Spleen (tissue), 11 donors: ENCODE data around the gene KIF5C. TPM values are rescaled to one million over a fixed set of nuclear protein-coding genes. Genes with fewer than 3 reads are reported as not detected.
"Not testable (repeated sequence)": the region's sequence is repeated elsewhere in the genome, so short reads cannot be mapped to it uniquely, and the experiment has no call there.

Experiments
- DNase-seq: peaks from one replicate; pipeline ENCODE4 v3.0.0-alpha.2; 2020
- H3K27ac ChIP-seq, 8 donors: fragments of 200-600 bp; sonication (generic) in 7 of 8; 1 replicate in 4 of 8; 2 replicates in 4 of 8; pipeline versions ENCODE4 v1.5.0 to v1.8.0; 2016 to 2021; ENCODE audit warnings: inconsistent platforms in 4 of 8, mild to moderate bottlenecking in 4 of 8, moderate library complexity in 1 of 8
- H3K27me3 ChIP-seq, 7 donors: fragments of 200-600 bp; sonication (generic) in 6 of 7; replicated peaks in 1 of 7; 1 replicate in 4 of 7; 2 replicates in 3 of 7; pipeline versions ENCODE4 v1.5.0 to v1.8.0; 2016 to 2021; ENCODE audit warnings: inconsistent platforms in 3 of 7, mild to moderate bottlenecking in 1 of 7
- H3K36me3 ChIP-seq, 6 donors: fragments of 200-600 bp; sonication (generic) in 5 of 6; 1 replicate in 4 of 6; 2 replicates in 2 of 6; pipeline versions ENCODE4 v1.5.0 to v1.8.0; 2016 to 2021; ENCODE audit warnings: inconsistent platforms in 2 of 6
- H3K4me1 ChIP-seq, 6 donors: fragments of 200-600 bp; sonication (generic) in 5 of 6; 1 replicate in 3 of 6; 2 replicates in 3 of 6; pipeline versions ENCODE4 v1.5.0 to v1.8.0; 2016 to 2021; ENCODE audit warnings: inconsistent platforms in 3 of 6
- H3K4me3 ChIP-seq, 8 donors: fragments of 200-600 bp; sonication (generic) in 7 of 8; 1 replicate in 4 of 8; 2 replicates in 4 of 8; pipeline versions ENCODE4 v1.5.0 to v1.8.0; 2016 to 2021; ENCODE audit warnings: inconsistent platforms in 4 of 8, mild to moderate bottlenecking in 4 of 8, moderate library complexity in 2 of 8
- H3K9me3 ChIP-seq, 8 donors: fragments of 200-600 bp; sonication (generic) in 7 of 8; 1 replicate in 4 of 8; 2 replicates in 4 of 8; pipeline versions ENCODE4 v1.5.0 to v1.8.0; 2016 to 2021; ENCODE audit warnings: inconsistent platforms in 4 of 8
- POLR2A ChIP-seq, 3 donors: fragments of 450-650 bp; IDR thresholded peaks; one replicate each; pipeline ENCODE4 v1.5.1; 2017; ENCODE audit warnings: antibody characterized with exemption in 3 of 3, mild to moderate bottlenecking in 1 of 3
- POLR2AphosphoS5 ChIP-seq, 3 donors: sonication (generic); formaldehyde crosslinking; IDR thresholded peaks; one replicate each; pipeline ENCODE4 v1.5.1; 2017; ENCODE audit warnings: antibody characterized with exemption in 3 of 3
- WGBS, 5 donors: extraction: QIAGEN DNeasy Blood & Tissue Kit in 3 of 5; methylation state at CpG; one replicate each; pipeline versions ENCODE4 v1.1.5 to v1.1.7; 2013 to 2018; 5-methylcytosine and 5-hydroxymethylcytosine counted together
- intact Hi-C: fragments of 100-400 bp; cut with DNase I; formaldehyde crosslinking; loops from one replicate; pipeline ENCODE4 v1.15.0; 2023; ENCODE audit warnings: low total_unique reads
- polyA plus RNA-seq, 3 donors: library from polyadenylated mRNA; stranded (reverse); fragments of 200-250 nt; gene quantifications; one replicate each; pipeline ENCODE4 v1.2.1, GENCODE V29; 2013
- total RNA-seq, 7 donors: library from RNA; depleted of rRNA in 3 of 7; stranded (reverse); fragments of >200 nt in 3 of 7; fragmentation: NEBNext Ultra II Directional in 4 of 7; extraction: Animal tissue kit (Norgen Biotek cat#: 25700) in 4 of 7; gene quantifications; one replicate each; pipeline versions ENCODE4 v1.1.0 to v1.2.1, GENCODE V29; 2016 to 2021
- TF ChIP-seq, protein P1 (sequence below), 11 experiments: fragments of 200-600 bp in 7 of 11; fragments of 450-650 bp in 4 of 11; sonication (generic) in 4 of 11; IDR thresholded peaks in 8 of 11; conservative IDR thresholded peaks in 3 of 11; 1 replicate in 7 of 11; 2 replicates in 4 of 11; pipeline versions ENCODE4 v1.4.0 to v1.8.0; 2016 to 2021; ENCODE audit warnings: antibody characterized with exemption in 11 of 11, inconsistent platforms in 4 of 11, mild to moderate bottlenecking in 1 of 11
- donor health status: healthy with polysubstance abuse.
- donor health status: DM: no; HTN: no; CAD: no; lungs with moderate emphysema.
- donor health status: DM: no; HTN: no; CAD: no.
- donor health status: Bipolar disorder and iron deficiency.
- donor health status: healthy.
- donor health status: DM: no; HTN: no; CAD: no.
- donor health status: DM: yes; HTN: yes; CAD: no.

Gene KIF5C
- total and polyA plus RNA-seq, 10 donors = 0.61 to 8.3 (median 4.3) TPM

DNA sequence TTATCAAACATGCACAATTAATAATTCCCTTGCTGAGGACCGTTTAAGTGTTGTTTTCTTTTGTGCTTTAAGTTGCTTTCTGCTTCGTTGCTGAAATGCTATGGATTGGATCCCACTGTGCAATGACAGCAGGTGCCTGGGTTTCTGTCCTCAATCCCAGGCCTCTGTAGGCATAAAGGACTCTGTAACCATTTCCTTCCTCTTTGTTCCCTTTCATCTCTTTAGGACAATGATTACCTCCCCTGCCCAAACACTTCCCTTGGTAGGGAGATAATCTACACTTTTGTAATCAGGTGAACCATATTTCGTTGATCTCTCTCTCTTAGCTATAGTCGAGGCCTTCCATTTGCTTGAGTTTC lies 104.9 kb downstream of the KIF5C start:
- H3K4me1 ChIP-seq = peaks cover 0 to 7% (median 0%) of the 10 kb centered on the region in 6 donors
- peaks cover 0 to 4% (median 0%) of the 10 kb centered on the region in 8 donors for H3K9me3 ChIP-seq
- no peak for TF ChIP-seq POLR2A (IDR thresholded peaks at IDR 0.05)
- TF ChIP-seq POLR2AphosphoS5 (IDR thresholded peaks at IDR 0.05) = no peak
- TF ChIP-seq, protein P1, sequence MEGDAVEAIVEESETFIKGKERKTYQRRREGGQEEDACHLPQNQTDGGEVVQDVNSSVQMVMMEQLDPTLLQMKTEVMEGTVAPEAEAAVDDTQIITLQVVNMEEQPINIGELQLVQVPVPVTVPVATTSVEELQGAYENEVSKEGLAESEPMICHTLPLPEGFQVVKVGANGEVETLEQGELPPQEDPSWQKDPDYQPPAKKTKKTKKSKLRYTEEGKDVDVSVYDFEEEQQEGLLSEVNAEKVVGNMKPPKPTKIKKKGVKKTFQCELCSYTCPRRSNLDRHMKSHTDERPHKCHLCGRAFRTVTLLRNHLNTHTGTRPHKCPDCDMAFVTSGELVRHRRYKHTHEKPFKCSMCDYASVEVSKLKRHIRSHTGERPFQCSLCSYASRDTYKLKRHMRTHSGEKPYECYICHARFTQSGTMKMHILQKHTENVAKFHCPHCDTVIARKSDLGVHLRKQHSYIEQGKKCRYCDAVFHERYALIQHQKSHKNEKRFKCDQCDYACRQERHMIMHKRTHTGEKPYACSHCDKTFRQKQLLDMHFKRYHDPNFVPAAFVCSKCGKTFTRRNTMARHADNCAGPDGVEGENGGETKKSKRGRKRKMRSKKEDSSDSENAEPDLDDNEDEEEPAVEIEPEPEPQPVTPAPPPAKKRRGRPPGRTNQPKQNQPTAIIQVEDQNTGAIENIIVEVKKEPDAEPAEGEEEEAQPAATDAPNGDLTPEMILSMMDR (IDR thresholded peaks at IDR 0.05 in 8 of 11, conservative IDR thresholded peaks at IDR 0.05 in 3 of 11) = no peak
- intact Hi-C loops = no loop called here
- DNase-seq = no peak
- H3K27me3 ChIP-seq = no peaks in the 10 kb centered on the region
- H3K36me3 ChIP-seq = peaks cover 0 to 4% (median 0%) of the 10 kb centered on the region in 6 donors
- 35 to 60% (median 46%) methylated on average over 4 of the region's 4 CpGs for WGBS, 5 donors
- no peak overlapping the region for H3K4me3 ChIP-seq
- H3K27ac ChIP-seq = no peak overlapping the region

DNA sequence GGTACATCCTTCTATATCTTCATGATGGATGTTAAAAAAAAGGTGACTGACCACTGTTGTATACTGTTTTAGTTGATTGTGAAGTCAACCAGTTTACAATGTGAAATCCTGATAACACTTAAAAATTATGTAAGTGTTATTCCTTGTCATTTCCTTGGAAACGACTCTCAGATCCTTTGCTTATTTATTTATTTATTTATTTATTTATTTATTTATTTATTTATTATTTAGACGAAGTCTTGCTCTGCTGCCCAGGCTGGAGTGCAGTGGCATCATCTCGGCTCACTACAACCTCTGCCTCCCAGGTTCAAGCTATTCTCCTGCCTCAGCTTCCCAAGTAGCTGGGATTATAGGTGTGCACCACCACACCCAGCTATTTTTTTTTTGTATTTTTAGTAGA lies 105.5 kb downstream of the KIF5C start:
- H3K27ac ChIP-seq, H3K4me1 ChIP-seq, H3K9me3 ChIP-seq, H3K4me3 ChIP-seq, H3K27me3 ChIP-seq, H3K36me3 ChIP-seq, DNase-seq, intact Hi-C loops: not testable (repeated sequence)
- WGBS, 5 donors = 85 to 92% (median 89%) methylated on average over 3 of the region's 3 CpGs

DNA sequence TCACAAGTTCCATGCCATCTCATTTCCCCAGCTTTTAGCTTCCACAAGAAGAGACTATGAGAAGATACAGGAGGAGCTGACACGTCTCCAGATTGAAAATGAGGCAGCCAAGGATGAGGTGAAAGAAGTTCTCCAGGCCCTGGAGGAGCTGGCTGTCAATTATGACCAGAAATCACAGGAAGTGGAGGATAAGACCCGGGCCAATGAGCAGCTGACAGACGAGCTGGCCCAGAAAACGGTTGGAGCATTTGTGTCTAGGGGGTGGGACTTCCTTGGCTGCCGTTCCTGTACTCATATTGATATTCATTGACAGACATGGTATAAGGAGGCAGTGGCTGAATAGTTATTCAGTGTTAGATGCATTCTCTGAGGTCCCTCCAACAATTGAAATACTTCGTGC lies 106.3 kb downstream of the KIF5C start:
- H3K36me3 ChIP-seq = peaks cover 0 to 4% (median 0%) of the 10 kb centered on the region in 6 donors
- no peak overlapping the region for H3K27ac ChIP-seq
- H3K27me3 ChIP-seq = no peaks in the 10 kb centered on the region
- peaks cover 0 to 4% (median 0%) of the 10 kb centered on the region in 6 donors for H3K4me1 ChIP-seq
- DNase-seq = no peak
- H3K4me3 ChIP-seq = no peak overlapping the region
- peaks cover 0 to 4% (median 0%) of the 10 kb centered on the region in 8 donors for H3K9me3 ChIP-seq
- 85 to 92% (median 89%) methylated on average over 6 of the region's 6 CpGs for WGBS, 5 donors
- TF ChIP-seq POLR2AphosphoS5 (IDR thresholded peaks at IDR 0.05) (no peak), POLR2A (IDR thresholded peaks at IDR 0.05) (no peak)
- TF ChIP-seq, protein P1 (IDR thresholded peaks at IDR 0.05 in 8 of 11, conservative IDR thresholded peaks at IDR 0.05 in 3 of 11) = no peak
- intact Hi-C loops = no loop called here

DNA sequence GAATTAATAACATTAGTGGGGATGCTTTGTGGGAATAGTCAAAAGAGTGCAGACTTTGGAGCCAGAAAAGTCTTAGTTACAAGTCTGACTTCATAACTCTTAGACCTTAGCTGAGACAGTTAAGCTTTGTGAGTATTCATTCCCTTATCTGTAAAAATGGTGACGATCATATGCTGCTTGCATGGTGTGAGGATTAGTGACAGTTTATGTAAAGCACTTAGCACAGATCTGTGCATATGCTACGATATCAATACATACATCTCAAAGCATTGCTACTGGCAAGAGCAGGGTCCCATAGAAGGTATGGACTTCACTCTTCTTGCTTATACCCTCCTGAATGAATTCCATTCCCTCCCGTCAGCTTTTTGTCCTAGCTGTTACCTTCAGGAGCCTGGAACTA lies 106.8 kb downstream of the KIF5C start:
- intact Hi-C loops = no loop called here
- Histone ChIP-seq H3K27me3 (no peaks in the 10 kb centered on the region), H3K9me3 (peaks cover 0 to 4% (median 0%) of the 10 kb centered on the region in 8 donors), H3K4me1 (peaks cover 0 to 4% (median 0%) of the 10 kb centered on the region in 6 donors), H3K4me3 (no peak overlapping the region), H3K27ac (no peak overlapping the region), H3K36me3 (peaks cover 0 to 4% (median 0%) of the 10 kb centered on the region in 6 donors)
- 92 to 100% (median 95%) methylated on average over 3 of the region's 3 CpGs for WGBS, 5 donors
- DNase-seq = no peak
- TF ChIP-seq POLR2AphosphoS5 (IDR thresholded peaks at IDR 0.05) (no peak), POLR2A (IDR thresholded peaks at IDR 0.05) (no peak)
- TF ChIP-seq, protein P1 (IDR thresholded peaks at IDR 0.05 in 8 of 11, conservative IDR thresholded peaks at IDR 0.05 in 3 of 11) = no peak

DNA sequence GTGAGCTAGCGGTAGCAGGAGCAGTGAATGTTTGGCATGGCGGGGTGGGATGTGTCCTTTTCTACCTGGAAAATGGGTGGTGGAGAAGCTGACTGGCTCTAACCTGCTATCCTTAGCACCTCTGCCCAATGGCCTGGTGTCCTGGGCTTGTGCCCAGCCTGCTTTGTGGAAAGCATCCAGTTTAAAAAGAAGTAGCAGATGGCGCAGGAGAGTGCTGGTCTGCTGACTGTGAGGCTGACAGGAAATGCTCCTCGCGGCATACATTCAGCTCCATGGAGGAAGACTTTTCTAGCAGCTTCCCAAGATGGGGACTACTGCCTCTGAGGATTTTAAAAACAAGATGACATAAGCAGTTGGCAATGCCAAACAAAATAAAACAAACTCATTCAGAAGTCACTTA lies 107.3 kb downstream of the KIF5C start:
- no peak for DNase-seq
- intact Hi-C loops = no loop called here
- H3K27me3 ChIP-seq = no peaks in the 10 kb centered on the region
- peaks cover 0 to 4% (median 0%) of the 10 kb centered on the region in 6 donors for H3K36me3 ChIP-seq
- H3K27ac ChIP-seq = no peak overlapping the region
- H3K9me3 ChIP-seq = peaks cover 0 to 4% (median 0%) of the 10 kb centered on the region in 8 donors
- no peak overlapping the region for H3K4me3 ChIP-seq
- H3K4me1 ChIP-seq = peaks cover 0 to 4% (median 0%) of the 10 kb centered on the region in 6 donors
- WGBS, 5 donors = 85 to 96% (median 94%) methylated on average over 5 of the region's 5 CpGs
- TF ChIP-seq, protein P1 (IDR thresholded peaks at IDR 0.05 in 8 of 11, conservative IDR thresholded peaks at IDR 0.05 in 3 of 11) = no peak
- TF ChIP-seq POLR2AphosphoS5 (IDR thresholded peaks at IDR 0.05) (no peak), POLR2A (IDR thresholded peaks at IDR 0.05) (no peak)
